Kidney (tissue), 14 donors: ENCODE data around the gene EP400. TPM values are rescaled to one million over a fixed set of nuclear protein-coding genes. Genes with fewer than 3 reads are reported as not detected.

Experiments
- DNase-seq, 5 donors: peaks; one replicate each; pipeline ENCODE4 v3.0.0-alpha.2; 2013 to 2020
- FAIRE-seq: peaks from 2 replicates; lab custom pipeline; 2012; peaks lifted over from hg19 to GRCh38; lab: Jason Lieb, UNC
- H3K27ac ChIP-seq, 2 donors: one replicate each; pipeline ENCODE4 v1.7.0; 2013; ENCODE audit warnings: low read depth in 2 of 2, low read length in 2 of 2, inconsistent platforms in 1 of 2
- H3K27me3 ChIP-seq: one replicate; pipeline ENCODE4 v1.7.1; 2013; ENCODE audit warnings: low read length, inconsistent platforms; ENCODE audit not compliant: control insufficient read depth, insufficient read depth
- H3K36me3 ChIP-seq, 3 donors: one replicate each; pipeline versions ENCODE4 v1.7.0 to v1.7.1; 2013; ENCODE audit warnings: low read length in 3 of 3, control low read depth in 1 of 3, inconsistent platforms in 1 of 3; ENCODE audit not compliant: insufficient read depth in 3 of 3, control insufficient read depth in 2 of 3
- H3K4me1 ChIP-seq, 3 donors: one replicate each; pipeline versions ENCODE4 v1.7.0 to v1.7.1; 2013; ENCODE audit warnings: low read length in 3 of 3, inconsistent platforms in 1 of 3, low read depth in 1 of 3; ENCODE audit not compliant: control insufficient read depth in 2 of 3, insufficient read depth in 2 of 3
- H3K4me3 ChIP-seq, 3 donors: one replicate each; pipeline versions ENCODE4 v1.7.0 to v1.8.1; 2013; ENCODE audit warnings: low read length in 3 of 3, control low read depth in 1 of 3, inconsistent platforms in 1 of 3
- H3K9ac ChIP-seq, 3 donors: one replicate each; pipeline versions ENCODE4 v1.7.0 to v1.7.1; 2013; ENCODE audit warnings: low read length in 3 of 3, control low read depth in 1 of 3, inconsistent platforms in 1 of 3
- H3K9me3 ChIP-seq, 3 donors: one replicate each; pipeline versions ENCODE4 v1.7.0 to v1.7.1; 2013; ENCODE audit warnings: low read length in 3 of 3, control low read depth in 1 of 3, inconsistent platforms in 1 of 3; ENCODE audit not compliant: control insufficient read depth in 2 of 3, insufficient read depth in 1 of 3
- intact Hi-C: fragments of 100-400 bp; cut with DNase I; formaldehyde crosslinking; loops from one replicate; pipeline ENCODE4 v1.11.1; 2022
- polyA plus RNA-seq: library from polyadenylated mRNA; stranded (reverse); fragments of 350-450 nt; fragmentation: Illumina TruSeq; extraction: RNeasy Lipid Tissue Mini Kit (QIAGEN cat#74804); gene quantifications from one replicate; pipeline ENCODE4 v1.2.3, GENCODE V29; 2014; ENCODE audit warnings: low read depth, low replicate concordance; ENCODE audit not compliant: insufficient read depth
- total RNA-seq: library from RNA; stranded (reverse); fragmentation: NEBNext Ultra II Directional; extraction: Animal tissue kit (Norgen Biotek cat#: 25700); gene quantifications from one replicate; pipeline ENCODE4 v1.2.1, GENCODE V29; 2021
- TF ChIP-seq, protein P1 (sequence below): IDR thresholded peaks from 3 replicates; pipeline ENCODE4 v1.5.1; 2012; ENCODE audit warnings: mild to moderate bottlenecking, moderate library complexity, borderline replicate concordance; ENCODE audit not compliant: insufficient read depth; ENCODE audit errors: extremely low read depth
- donor health status: control.
- donor health status: control.
- donor health status: control.
- donor health status: control.
- donor health status: control.
- donor health status: DM: yes; HTN: yes; CAD: no.
- donor health status: Normal renal cell carcinoma (clear cell type).

The EP400 gene
- total and polyA plus RNA-seq, 2 donors from 2014 or later = 7.5 to 44.7 TPM

DNA sequence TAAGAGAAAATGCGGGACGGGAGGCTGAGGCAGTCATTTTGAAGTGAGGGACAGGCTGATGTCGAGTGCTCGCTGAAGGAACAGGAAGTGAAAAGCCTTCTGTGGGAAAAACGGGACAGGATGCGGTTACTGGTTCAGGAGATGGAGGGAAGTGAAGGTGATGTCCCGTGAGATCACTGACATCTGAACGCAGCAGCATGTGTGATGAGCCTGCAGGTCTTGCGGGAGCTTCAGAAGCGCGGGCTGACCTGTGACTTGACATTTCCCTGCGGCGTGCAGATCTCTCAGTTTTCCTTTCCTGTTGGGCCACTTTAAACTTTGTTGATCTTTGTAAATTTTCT, 116.6 kb downstream of the EP400 start:
- Histone ChIP-seq H3K4me1 (no peaks in the 10 kb centered on the region), H3K9me3 (no peaks in the 10 kb centered on the region), H3K27ac (no peak overlapping the region), H3K9ac (no peak overlapping the region), H3K27me3 (no peaks in the 10 kb centered on the region), H3K4me3 (no peak overlapping the region), H3K36me3 (peaks cover 3 to 41% (median 30%) of the 10 kb centered on the region in 3 donors)
- FAIRE-seq (no peak), DNase-seq (no peak)
- intact Hi-C loops = no loop called here
- TF ChIP-seq, protein P1, sequence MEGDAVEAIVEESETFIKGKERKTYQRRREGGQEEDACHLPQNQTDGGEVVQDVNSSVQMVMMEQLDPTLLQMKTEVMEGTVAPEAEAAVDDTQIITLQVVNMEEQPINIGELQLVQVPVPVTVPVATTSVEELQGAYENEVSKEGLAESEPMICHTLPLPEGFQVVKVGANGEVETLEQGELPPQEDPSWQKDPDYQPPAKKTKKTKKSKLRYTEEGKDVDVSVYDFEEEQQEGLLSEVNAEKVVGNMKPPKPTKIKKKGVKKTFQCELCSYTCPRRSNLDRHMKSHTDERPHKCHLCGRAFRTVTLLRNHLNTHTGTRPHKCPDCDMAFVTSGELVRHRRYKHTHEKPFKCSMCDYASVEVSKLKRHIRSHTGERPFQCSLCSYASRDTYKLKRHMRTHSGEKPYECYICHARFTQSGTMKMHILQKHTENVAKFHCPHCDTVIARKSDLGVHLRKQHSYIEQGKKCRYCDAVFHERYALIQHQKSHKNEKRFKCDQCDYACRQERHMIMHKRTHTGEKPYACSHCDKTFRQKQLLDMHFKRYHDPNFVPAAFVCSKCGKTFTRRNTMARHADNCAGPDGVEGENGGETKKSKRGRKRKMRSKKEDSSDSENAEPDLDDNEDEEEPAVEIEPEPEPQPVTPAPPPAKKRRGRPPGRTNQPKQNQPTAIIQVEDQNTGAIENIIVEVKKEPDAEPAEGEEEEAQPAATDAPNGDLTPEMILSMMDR = no peak

- H3K4me3 ChIP-seq = no peak overlapping the region
- TF ChIP-seq, protein P1 = no peak
- intact Hi-C loops = no loop called here
- H3K27ac ChIP-seq = no peak overlapping the region
- no peaks in the 10 kb centered on the region for H3K9me3 ChIP-seq
- no peaks in the 10 kb centered on the region for H3K27me3 ChIP-seq
- FAIRE-seq = no peak
- peaks cover 3 to 41% (median 27%) of the 10 kb centered on the region in 3 donors for H3K36me3 ChIP-seq
- H3K9ac ChIP-seq = no peak overlapping the region
- DNase-seq = no peak
- no peaks in the 10 kb centered on the region for H3K4me1 ChIP-seq
Observed at GRCh38 chr12:132066749-132067148, 117.0 kb downstream of the EP400 start.

DNA sequence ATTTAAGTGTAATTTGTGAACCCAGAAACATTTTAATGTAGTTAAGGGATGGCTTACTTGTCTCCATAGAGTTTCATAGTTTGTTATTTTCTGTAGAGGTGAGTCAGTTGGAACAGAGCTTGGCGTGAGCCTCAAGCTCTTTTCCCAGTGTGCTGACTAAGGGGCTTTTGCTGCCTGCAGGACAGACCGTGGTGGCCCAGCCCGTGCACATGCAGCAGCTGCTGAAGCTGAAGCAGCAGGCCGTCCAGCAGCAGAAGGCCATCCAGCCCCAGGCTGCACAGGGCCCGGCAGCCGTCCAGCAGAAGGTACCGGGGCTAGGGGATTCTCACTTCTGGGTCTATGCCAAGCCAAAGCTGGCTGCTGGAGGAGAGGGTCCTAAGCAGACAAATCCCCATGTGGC, 117.4 kb downstream of the EP400 start:
- H3K36me3 ChIP-seq = peaks cover 5 to 38% (median 29%) of the 10 kb centered on the region in 3 donors
- no peak for DNase-seq
- intact Hi-C loops = no loop called here

More for the DNA sequence above, 117.4 kb downstream of the EP400 start:
- Histone ChIP-seq H3K4me3 (no peak overlapping the region), H3K9ac (no peak overlapping the region), H3K4me1 (no peaks in the 10 kb centered on the region), H3K27me3 (no peaks in the 10 kb centered on the region), H3K9me3 (no peaks in the 10 kb centered on the region), H3K27ac (no peak overlapping the region)
- FAIRE-seq = no peak
- TF ChIP-seq, protein P1 = no peak
